HepG2 (cell line): Measurements from ENCODE around the gene TMCO4. TPM values are rescaled to one million over a fixed set of nuclear protein-coding genes. Genes with fewer than 3 reads are reported as not detected.

Experiments
- BATF2 ChIP-seq: sonication (generic); formaldehyde crosslinking; IDR thresholded peaks from 2 replicates; pipeline ENCODE4 v1.8.0; 2022; ENCODE audit warnings: mild to moderate bottlenecking, missing genetic modification reagents, moderate library complexity
- CHD4 ChIP-seq: fragments of 200-600 bp; sonication (generic); IDR thresholded peaks from 2 replicates; pipeline ENCODE4 v1.7.0; 2017; ENCODE audit warnings: mild to moderate bottlenecking, low read length, borderline replicate concordance
- ERF ChIP-seq: IDR thresholded peaks from 2 replicates; pipeline ENCODE4 v1.6.1; 2018; ENCODE audit warnings: missing biosample characterization, missing genetic modification reagents
- FOXA1 ChIP-seq, 2 experiments: fragments of 450-650 bp in 1 of 2; sonication (generic) in 1 of 2; formaldehyde crosslinking in 1 of 2; IDR thresholded peaks; 2 replicates each; pipeline versions ENCODE4 v1.4.0 to v1.6.1; 2016 to 2020; ENCODE audit warnings: missing genetic modification reagents in 1 of 2
- GABPB1 ChIP-seq: IDR thresholded peaks from 2 replicates; pipeline ENCODE4 v1.6.1; 2016; ENCODE audit warnings: mild to moderate bottlenecking, missing genetic modification reagents, moderate library complexity, missing compliant biosample characterization
- HMG20B ChIP-seq: conservative IDR thresholded peaks from 2 replicates; pipeline ENCODE4 v1.6.1; 2016; ENCODE audit warnings: missing genetic modification reagents, missing compliant biosample characterization
- HOXA5 ChIP-seq: sonication (generic); formaldehyde crosslinking; IDR thresholded peaks from 2 replicates; pipeline ENCODE4 v1.4.0; 2020; ENCODE audit warnings: missing genetic modification reagents
- IRX3 ChIP-seq: sonication (generic); formaldehyde crosslinking; IDR thresholded peaks from 2 replicates; pipeline ENCODE4 v1.8.1; 2023; ENCODE audit warnings: mild to moderate bottlenecking, low read depth, missing genetic modification reagents, borderline replicate concordance
- JUN ChIP-seq: sonication (generic); formaldehyde crosslinking; IDR thresholded peaks from 2 replicates; pipeline ENCODE4 v1.4.0; 2020; ENCODE audit warnings: mild to moderate bottlenecking, missing genetic modification reagents
- MED8 ChIP-seq: sonication (generic); formaldehyde crosslinking; IDR thresholded peaks from 2 replicates; pipeline ENCODE4 v1.8.1; 2023; ENCODE audit warnings: mild to moderate bottlenecking, missing genetic modification reagents; ENCODE audit not compliant: insufficient replicate concordance
- MXD3 ChIP-seq: IDR thresholded peaks from 2 replicates; pipeline ENCODE4 v1.6.1; 2016; ENCODE audit warnings: mild to moderate bottlenecking, missing biosample characterization, missing genetic modification reagents
- NFYC ChIP-seq: IDR thresholded peaks from 2 replicates; pipeline ENCODE4 v1.6.1; 2016; ENCODE audit warnings: missing genetic modification reagents, missing compliant biosample characterization
- SMYD3 ChIP-seq: sonication (generic); formaldehyde crosslinking; IDR thresholded peaks from 2 replicates; pipeline ENCODE4 v1.8.1; 2023; ENCODE audit warnings: mild to moderate bottlenecking, missing genetic modification reagents
- TBX2 ChIP-seq: sonication (generic); formaldehyde crosslinking; IDR thresholded peaks from 2 replicates; pipeline ENCODE4 v1.5.0; 2020; ENCODE audit warnings: missing genetic modification reagents, mild to moderate bottlenecking, borderline replicate concordance
- ZBED4 ChIP-seq: sonication (generic); formaldehyde crosslinking; IDR thresholded peaks from 2 replicates; pipeline ENCODE4 v1.4.0; 2020; ENCODE audit warnings: missing genetic modification reagents, borderline replicate concordance
- ZNF143 ChIP-seq: sonication (generic); formaldehyde crosslinking; IDR thresholded peaks from 2 replicates; pipeline ENCODE4 v1.4.0; 2020; ENCODE audit warnings: missing genetic modification reagents
- ZNF281 ChIP-seq: sonication (generic); formaldehyde crosslinking; IDR thresholded peaks from 2 replicates; pipeline ENCODE4 v1.4.0; 2020; ENCODE audit warnings: missing genetic modification reagents, borderline replicate concordance
- ZNF563 ChIP-seq: sonication (generic); formaldehyde crosslinking; IDR thresholded peaks from 2 replicates; pipeline ENCODE4 v1.8.0; 2022; ENCODE audit warnings: mild to moderate bottlenecking, moderate library complexity, missing genetic modification reagents
- ZNF878 ChIP-seq: sonication (generic); formaldehyde crosslinking; IDR thresholded peaks from 2 replicates; pipeline ENCODE4 v1.8.1; 2023; ENCODE audit warnings: mild to moderate bottlenecking, missing genetic modification reagents, moderate library complexity
- polyA plus RNA-seq, 8 experiments: library from polyadenylated mRNA; depleted of rRNA in 3 of 8; stranded (reverse) in 7 of 8; unstranded in 1 of 8; fragments of >200 nt; fragmentation: Illumina TruSeq in 4 of 8; extraction: Trizol in 4 of 8; gene quantifications; 2 replicates each; pipeline versions ENCODE4 v1.2.1 to v1.2.3, GENCODE V29; 2011 to 2016; ENCODE audit warnings: low read depth in 4 of 8, missing spikeins in 1 of 8, mixed read lengths in 1 of 8; ENCODE audit not compliant: insufficient read depth in 1 of 8
- total RNA-seq, 5 experiments: library from RNA; depleted of rRNA; stranded (reverse); fragments of >200 nt; fragmentation: Illumina TruSeq; extraction: Trizol; gene quantifications; 2 replicates each; pipeline ENCODE4 v1.2.3, GENCODE V29; 2016; ENCODE audit warnings: low read depth in 1 of 5

TMCO4 gene
- total and polyA plus RNA-seq, 2 of the 13 experiments (the other 11 are each of a cell fraction or from before 2014, with no cell fraction given), result 2.1 to 4.1 TPM

GRCh38 chr1:19815801-19816736 is 16.4 kb upstream of the TMCO4 start (continued):
- peak; percentile 29; the same call in 1 of the 2 replicates for TF ChIP-seq ZBED4 (CRISPR knock-in tag)
- TF ChIP-seq SMYD3 (CRISPR knock-in tag), result no peak
- TF ChIP-seq TBX2 (CRISPR knock-in tag), result peak; percentile 67
- TF ChIP-seq ZNF563 (CRISPR knock-in tag), result no peak
- TF ChIP-seq GABPB1 (CRISPR knock-in tag), result 0 out of 2 replicates have a peak, but pooled peaks have one; percentile 14
- no peak for TF ChIP-seq MED8 (CRISPR knock-in tag)
- TF ChIP-seq ZNF878 (CRISPR knock-in tag), result no peak
- no peak; the same call in 1 of the 2 replicates for TF ChIP-seq CHD4
- peak; percentile 79 for TF ChIP-seq ZNF281
- 0 out of 2 replicates have a peak, but pooled peaks have one; percentile 23 for TF ChIP-seq HOXA5 (CRISPR knock-in tag)
- no peak for TF ChIP-seq MXD3
- TF ChIP-seq JUN, result no peak
- TF ChIP-seq NFYC (CRISPR knock-in tag), result 0 out of 2 replicates have a peak, but pooled peaks have one; percentile 33
- TF ChIP-seq ZNF143 (CRISPR knock-in tag), result 0 out of 2 replicates have a peak, but pooled peaks have one; percentile 19
- TF ChIP-seq IRX3 (CRISPR knock-in tag), result no peak
- 0 out of 2 replicates have a peak, but pooled peaks have one; percentile 23 for TF ChIP-seq ERF (CRISPR knock-in tag)
- TF ChIP-seq FOXA1 (IDR thresholded peaks at IDR 0.05), result no peak
- 0 out of 2 replicates have a peak, but pooled peaks have one; percentile 24 for TF ChIP-seq FOXA1 (CRISPR knock-in tag; IDR thresholded peaks at IDR 0.05)
- TF ChIP-seq BATF2 (CRISPR knock-in tag), result no peak
- TF ChIP-seq HMG20B, result no peak
